Fibroblast of lung (primary cell): ENCODE data around the gene TTLL11. TPM values are rescaled to one million over a fixed set of nuclear protein-coding genes. Genes with fewer than 3 reads are reported as not detected.

Source experiments
- DNase-seq, 2 donors: peaks; one replicate each; pipeline versions ENCODE4 v3.0.0 to v3.0.0-alpha.2; 2010; ENCODE audit warnings: low read depth in 2 of 2
- H2AFZ ChIP-seq: 2 replicates; pipeline ENCODE4 v1.5.1; 2012; ENCODE audit warnings: low read length, control low read depth, inconsistent platforms
- H3K27ac ChIP-seq: 2 replicates; pipeline ENCODE4 v1.5.1; 2011; ENCODE audit warnings: low read length, control low read depth; ENCODE audit not compliant: insufficient read depth
- H3K27me3 ChIP-seq: 2 replicates; pipeline ENCODE4 v1.5.1; 2011; ENCODE audit warnings: mild to moderate bottlenecking, low read length; ENCODE audit not compliant: control insufficient read depth, insufficient read depth
- H3K36me3 ChIP-seq: 2 replicates; pipeline ENCODE4 v1.5.1; 2011; ENCODE audit warnings: low read length; ENCODE audit not compliant: control insufficient read depth, insufficient read depth
- H3K4me1 ChIP-seq: 2 replicates; pipeline ENCODE4 v1.5.1; 2011; ENCODE audit warnings: low read length; ENCODE audit not compliant: control insufficient read depth, insufficient read depth; ENCODE audit errors: extremely low read depth
- H3K4me2 ChIP-seq: 2 replicates; pipeline ENCODE4 v1.5.1; 2011; ENCODE audit warnings: low read length, control low read depth; ENCODE audit not compliant: insufficient read depth; ENCODE audit errors: extremely low read depth
- H3K4me3 ChIP-seq, 4 experiments: fragments of 200-600 bp in 1 of 4; sonication (generic) in 1 of 4; replicated peaks in 1 of 4; 2 replicates each; pipeline ENCODE4 v1.5.1; 2011 to 2016; ENCODE audit warnings: low read length in 4 of 4, low read depth in 3 of 4, mild to moderate bottlenecking in 3 of 4, control low read depth in 2 of 4, inconsistent platforms in 1 of 4, mixed read lengths in 1 of 4; ENCODE audit not compliant: insufficient read depth in 1 of 4; ENCODE audit errors: control extremely low read depth in 1 of 4
- H3K79me2 ChIP-seq: 2 replicates; pipeline ENCODE4 v1.5.1; 2012; ENCODE audit warnings: mild to moderate bottlenecking, low read length, inconsistent platforms; ENCODE audit not compliant: control insufficient read depth, insufficient read depth
- H3K9ac ChIP-seq: 2 replicates; pipeline ENCODE4 v1.5.1; 2011; ENCODE audit warnings: mild to moderate bottlenecking, low read length, control low read depth; ENCODE audit not compliant: insufficient read depth
- H3K9me3 ChIP-seq: 2 replicates; pipeline ENCODE4 v1.5.1; 2012; ENCODE audit warnings: low read depth, low read length; ENCODE audit not compliant: control insufficient read depth, insufficient read depth
- H4K20me1 ChIP-seq: 2 replicates; pipeline ENCODE4 v1.5.1; 2011; ENCODE audit warnings: low read length; ENCODE audit not compliant: control insufficient read depth, insufficient read depth; ENCODE audit errors: extremely low read depth
- CTCF ChIP-seq, 2 donors: IDR thresholded peaks in 1 of 2; conservative IDR thresholded peaks in 1 of 2; 1 replicate in 1 of 2; 2 replicates in 1 of 2; pipeline ENCODE4 v1.5.1; 2011 to 2012; ENCODE audit warnings: low read length in 2 of 2, control low read depth in 1 of 2, inconsistent platforms in 1 of 2, low read depth in 1 of 2, mild to moderate bottlenecking in 1 of 2
- EZH2 ChIP-seq: IDR thresholded peaks from 2 replicates; pipeline ENCODE4 v1.5.1; 2012; ENCODE audit warnings: low read length, control low read depth, mild to moderate bottlenecking; ENCODE audit errors: missing control alignments
- polyA plus RNA-seq, 2 donors: library from polyadenylated mRNA; depleted of rRNA in 1 of 2; stranded (reverse) in 1 of 2; unstranded in 1 of 2; fragments of >200 nt; gene quantifications; 2 replicates each; pipeline ENCODE4 v1.2.1, GENCODE V29; 2011 to 2012; ENCODE audit warnings: missing spikeins in 1 of 2
- total RNA-seq: library from RNA; depleted of rRNA; stranded (reverse); fragments of >200 nt; gene quantifications from 2 replicates; pipeline ENCODE4 v1.2.1, GENCODE V29; 2014

TTLL11 gene
- total and polyA plus RNA-seq, 2 donors (not counting 1 experiment from before 2014, with no cell fraction given) = 3.9 to 4.8 TPM

DNA sequence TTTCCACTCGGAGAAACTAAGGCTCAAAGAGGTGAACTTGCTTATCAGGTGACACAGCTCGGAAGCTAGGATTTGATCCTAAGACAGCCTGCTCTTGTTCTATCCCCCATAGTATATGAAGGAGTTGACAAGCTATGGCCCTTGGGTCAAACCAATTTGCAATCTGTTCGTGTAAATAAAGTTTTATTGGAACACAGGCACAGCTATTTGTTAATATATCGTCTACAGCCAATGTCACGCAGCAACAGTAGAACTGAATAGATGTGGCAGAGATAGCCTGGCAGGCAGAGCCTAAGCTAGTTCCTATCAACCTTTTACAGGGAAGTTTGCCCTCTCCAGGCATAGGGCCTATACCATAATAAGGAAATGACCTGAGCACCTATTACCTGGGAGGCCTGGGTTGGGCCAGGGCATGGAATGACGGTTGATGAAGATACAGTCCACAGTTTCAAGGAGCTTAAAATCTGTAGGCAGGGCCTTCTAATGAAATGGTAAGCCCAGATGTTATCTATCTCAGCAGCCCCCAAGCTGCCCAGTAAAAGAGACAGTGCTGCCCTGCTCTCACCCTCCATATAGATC is 179.0 kb downstream of the TTLL11 start:
- TF ChIP-seq CTCF (conservative IDR thresholded peaks at IDR 0.05 in 1 of 2, IDR thresholded peaks at IDR 0.05 in 1 of 2; ENCODE audit: low read depth in 1 of 2, low read length in 2 of 2) = no peak
- TF ChIP-seq EZH2 = no peak
- no peaks in the 10 kb centered on the region for H3K27me3 ChIP-seq
- no peak for DNase-seq
- no peak overlapping the region for H3K4me3 ChIP-seq
- H3K27ac ChIP-seq = no peak overlapping the region
- H3K79me2 ChIP-seq = no peaks in the 10 kb centered on the region
- no peaks in the 10 kb centered on the region for H3K36me3 ChIP-seq
- no peak overlapping the region for H3K9ac ChIP-seq
- no peaks in the 10 kb centered on the region for H3K9me3 ChIP-seq
- H4K20me1 ChIP-seq = no peaks in the 10 kb centered on the region
- H3K4me2 ChIP-seq = no peak overlapping the region
- H3K4me1 ChIP-seq = no peaks in the 10 kb centered on the region
- H2AFZ ChIP-seq = no peak overlapping the region

- Histone ChIP-seq H3K36me3 (no peaks in the 10 kb centered on the region), H3K27ac (no peak overlapping the region), H3K4me3 (no peak overlapping the region), H3K9ac (no peak overlapping the region), H3K9me3 (no peaks in the 10 kb centered on the region), H3K79me2 (no peaks in the 10 kb centered on the region), H3K4me1 (no peaks in the 10 kb centered on the region), H2AFZ (no peak overlapping the region), H4K20me1 (no peaks in the 10 kb centered on the region), H3K4me2 (no peak overlapping the region), H3K27me3 (no peaks in the 10 kb centered on the region)
- peak in 1 of 2 donors; percentile 47 for DNase-seq
- TF ChIP-seq CTCF (conservative IDR thresholded peaks at IDR 0.05 in 1 of 2, IDR thresholded peaks at IDR 0.05 in 1 of 2; ENCODE audit: low read depth in 1 of 2, low read length in 2 of 2) (no peak), EZH2 (no peak)
Measured at GRCh38 chr9:121912812-121913627, 180.1 kb downstream of the TTLL11 start.

- H2AFZ ChIP-seq = no peak overlapping the region
- no peaks in the 10 kb centered on the region for H3K9me3 ChIP-seq
- H3K4me3 ChIP-seq = no peak overlapping the region
- no peaks in the 10 kb centered on the region for H3K27me3 ChIP-seq
- no peak overlapping the region for H3K4me2 ChIP-seq
- DNase-seq = no peak
- H3K36me3 ChIP-seq = no peaks in the 10 kb centered on the region
- TF ChIP-seq EZH2 = no peak
- TF ChIP-seq CTCF (conservative IDR thresholded peaks at IDR 0.05 in 1 of 2, IDR thresholded peaks at IDR 0.05 in 1 of 2; ENCODE audit: low read depth in 1 of 2, low read length in 2 of 2) = no peak
- no peaks in the 10 kb centered on the region for H4K20me1 ChIP-seq
- no peaks in the 10 kb centered on the region for H3K79me2 ChIP-seq
- H3K27ac ChIP-seq = no peak overlapping the region
- H3K4me1 ChIP-seq = no peaks in the 10 kb centered on the region
- H3K9ac ChIP-seq = no peak overlapping the region
Measured at GRCh38 chr9:121910491-121911040, 182.5 kb downstream of the TTLL11 start.
